GM19468 (cell line): ENCODE results near the gene TXNRD2.

Experiments used
- ATAC-seq: cut with Tn5 transposase; IDR thresholded peaks from one replicate; pipeline ENCODE4 v1.9.1; 2021; ENCODE audit warnings: mild to moderate bottlenecking, moderate library complexity, moderate number of reproducible peaks; ENCODE audit not compliant: unreplicated experiment; ENCODE audit errors: extremely low read depth

Gene TXNRD2

DNA sequence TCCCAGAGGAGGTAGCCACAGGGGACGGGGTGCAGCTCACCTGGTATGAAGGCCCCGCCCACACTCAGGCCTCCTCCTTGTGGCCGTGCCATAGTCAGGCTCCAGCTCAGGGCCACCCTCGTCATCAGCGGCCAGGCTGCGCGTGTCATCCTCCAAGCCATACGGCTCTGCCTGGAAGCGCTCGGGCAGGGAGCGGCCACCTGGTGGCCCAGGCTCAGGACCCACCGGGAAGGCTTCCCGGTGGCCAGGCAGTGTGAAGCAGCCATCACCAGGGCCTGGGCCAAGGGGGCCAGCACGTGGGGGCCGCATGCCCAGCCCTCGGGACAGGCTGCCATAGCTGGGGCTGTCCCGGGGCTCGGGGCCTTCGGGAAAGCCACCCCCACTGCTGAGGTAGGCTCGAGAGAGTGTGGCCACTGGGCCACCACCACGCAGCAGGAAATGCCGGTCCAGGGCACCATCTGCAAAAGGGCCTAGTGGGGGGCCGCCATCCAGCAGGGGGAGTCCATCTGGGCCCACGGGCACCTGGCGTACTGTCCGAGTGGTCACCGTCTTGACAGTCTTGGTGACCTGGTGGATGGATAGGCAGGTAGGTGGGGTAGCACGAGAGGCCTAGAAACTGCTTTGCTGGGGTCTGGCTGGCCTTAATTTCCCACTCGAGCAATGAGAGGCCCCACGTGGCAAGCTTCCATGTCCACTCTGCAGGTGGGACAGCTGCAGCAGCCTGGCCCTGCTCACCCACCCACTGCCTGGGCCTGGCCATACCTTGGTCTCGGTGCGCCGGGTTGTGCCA, 39.7 kb upstream of the TXNRD2 start:
- ATAC-seq: no peak

DNA sequence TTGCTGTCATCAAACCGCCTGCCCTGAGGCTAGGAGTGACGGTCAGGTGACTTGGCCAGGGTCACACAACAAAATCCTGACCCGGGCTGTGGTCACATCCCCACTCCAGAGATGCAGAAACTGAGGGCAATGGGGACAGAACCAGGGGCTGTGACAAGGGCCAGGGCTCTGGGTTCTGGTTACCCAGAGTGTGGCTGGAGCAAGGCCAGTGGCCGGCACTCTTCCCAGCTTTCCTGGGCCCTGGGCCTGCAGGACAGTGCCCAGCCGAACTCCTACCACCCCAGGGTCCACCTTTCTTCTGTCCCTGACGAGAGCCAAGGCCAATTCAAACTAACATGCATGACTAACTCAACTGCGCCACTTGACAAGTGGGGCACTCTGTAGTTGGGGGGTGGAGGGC, 39.1 kb upstream of the TXNRD2 start:
- no peak for ATAC-seq

DNA sequence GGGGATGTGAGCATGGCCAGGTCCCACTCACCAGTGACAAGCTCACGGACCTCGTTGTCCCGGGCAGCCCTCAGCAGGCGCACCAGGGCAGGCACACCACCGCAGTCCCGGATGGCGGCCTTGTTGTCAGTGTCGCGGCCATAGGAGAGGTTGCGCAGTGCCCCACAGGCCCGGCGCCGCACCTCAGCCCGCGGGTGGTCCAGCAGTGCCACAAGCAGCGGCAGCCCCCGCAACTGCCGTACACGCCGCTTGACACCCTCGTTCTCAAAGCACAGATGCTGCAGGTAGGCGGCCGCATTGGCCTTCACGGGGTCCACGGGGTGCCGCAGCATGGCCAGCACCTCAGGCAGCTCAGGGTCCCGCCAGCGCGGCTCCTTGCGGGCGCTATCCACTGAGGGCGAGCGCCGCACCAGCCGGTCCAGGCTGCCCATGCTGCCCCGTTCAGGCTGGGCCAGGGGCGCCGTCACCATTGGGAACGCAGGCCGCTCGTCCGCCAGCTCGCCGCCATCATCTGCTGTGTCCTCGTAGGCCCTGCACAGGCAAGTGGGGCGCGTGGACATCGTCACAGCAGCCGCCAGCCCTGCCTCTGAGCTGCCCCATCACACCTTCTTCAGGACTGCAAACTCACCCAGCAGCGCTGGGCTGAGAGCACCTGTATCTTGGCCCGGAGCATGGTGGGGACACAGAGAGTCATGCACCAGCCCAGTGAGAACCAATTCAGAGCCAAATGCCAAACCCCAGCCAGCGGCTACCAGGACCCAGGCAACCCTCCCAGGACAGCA, 38.3 kb upstream of the TXNRD2 start:
- ATAC-seq: no peak

DNA sequence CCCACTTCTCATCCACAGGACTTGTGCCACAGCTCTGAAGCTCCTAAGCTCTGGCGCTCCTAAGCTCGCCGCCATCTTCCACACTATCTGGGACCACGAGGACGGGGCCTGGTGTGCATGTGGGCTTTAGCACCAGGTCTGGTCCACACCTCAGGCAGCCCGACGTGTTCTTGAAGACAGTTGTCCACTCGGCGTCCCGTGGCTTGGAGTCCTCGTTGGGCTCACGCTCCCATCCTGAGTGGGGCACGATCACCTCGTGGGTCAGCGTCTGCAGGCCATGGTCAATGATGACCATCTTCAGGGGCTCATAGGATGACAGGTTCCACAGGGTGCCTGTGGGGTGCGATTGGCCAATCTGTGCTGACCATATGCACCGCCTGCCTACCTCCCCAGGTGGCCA, 37.1 kb upstream of the TXNRD2 start:
- ATAC-seq: no peak

DNA sequence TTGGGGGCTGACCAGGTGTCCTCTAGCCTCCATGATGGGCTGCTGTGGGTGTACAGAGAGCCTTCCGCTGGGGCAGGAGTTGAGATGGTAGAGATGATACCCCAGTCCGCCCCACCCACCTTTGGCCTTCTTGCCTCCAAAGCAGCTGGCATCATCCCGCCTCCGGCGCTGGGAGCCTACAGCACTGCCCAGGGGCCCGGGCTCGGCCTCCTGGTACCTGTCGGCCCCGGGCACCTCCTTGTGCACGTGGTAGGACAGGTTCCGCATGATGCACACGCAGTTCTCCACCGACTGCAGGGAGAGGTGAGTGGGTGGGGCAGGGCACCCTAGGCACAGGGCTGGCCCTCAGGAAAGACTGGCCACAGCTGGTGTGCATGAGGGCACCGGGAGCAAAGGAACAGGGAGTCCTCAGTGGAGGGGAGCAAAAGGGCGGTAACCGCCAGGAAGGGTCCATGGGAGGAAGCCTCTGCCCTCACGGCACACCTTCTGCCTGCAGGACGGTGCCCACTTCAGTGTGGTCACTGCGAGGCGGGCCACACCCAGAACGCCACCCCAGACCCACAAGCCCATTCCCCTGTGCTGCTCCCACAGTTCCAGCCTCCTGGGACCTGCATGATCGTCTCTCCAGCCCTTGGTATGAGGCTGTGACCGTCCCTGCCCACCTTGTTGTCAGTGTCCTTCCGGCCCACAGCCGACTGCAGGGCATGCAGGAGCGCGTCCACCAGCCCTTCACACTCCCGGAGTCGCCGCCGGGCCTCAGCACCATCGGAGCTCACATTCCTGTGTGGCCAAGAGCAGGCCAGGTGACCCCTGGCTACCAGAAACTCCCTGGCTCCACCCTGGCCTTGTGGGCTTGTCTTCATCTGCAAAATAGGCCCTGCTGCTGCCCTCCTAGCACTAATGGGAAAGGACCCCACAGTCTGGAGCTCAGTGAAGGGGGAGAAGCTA, 36.0 kb upstream of the TXNRD2 start:
- ATAC-seq: no peak

DNA sequence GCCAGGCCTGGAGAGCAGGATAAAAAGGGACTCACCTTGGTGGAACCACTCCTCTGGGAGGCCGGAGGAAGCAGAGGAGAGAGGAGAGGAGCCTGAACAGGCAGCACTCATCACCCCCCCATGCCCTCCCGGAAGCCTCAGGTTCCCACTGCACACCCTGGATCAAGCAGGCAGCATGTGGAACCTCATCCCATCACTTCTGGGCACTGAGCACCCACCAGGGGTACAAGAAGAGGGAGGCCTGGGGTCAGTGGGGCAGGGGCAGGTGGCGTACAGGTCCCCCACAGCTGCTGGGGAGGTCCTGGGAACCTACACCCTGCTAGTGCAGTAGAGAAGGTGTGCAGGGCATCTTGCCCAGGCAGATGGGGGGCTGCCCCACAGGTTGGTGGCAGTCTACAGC, 35.1 kb upstream of the TXNRD2 start:
- no peak for ATAC-seq

DNA sequence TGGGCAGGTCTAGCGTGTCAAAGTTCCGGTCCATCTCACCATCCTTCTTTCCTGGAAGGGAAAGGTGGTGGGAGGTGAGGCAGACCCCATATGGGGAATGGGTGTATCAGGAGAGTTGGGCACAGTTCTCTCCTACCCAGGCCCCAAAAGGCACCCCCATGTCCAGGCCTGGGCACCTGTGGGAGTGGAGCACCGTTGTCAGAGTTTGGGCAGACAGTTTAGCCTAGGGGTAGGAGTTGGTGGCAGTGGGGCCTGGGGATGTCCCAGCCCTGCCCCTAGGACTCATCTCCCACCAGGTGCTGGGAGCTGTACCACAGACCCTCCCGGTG, 34.1 kb upstream of the TXNRD2 start:
- no peak for ATAC-seq

DNA sequence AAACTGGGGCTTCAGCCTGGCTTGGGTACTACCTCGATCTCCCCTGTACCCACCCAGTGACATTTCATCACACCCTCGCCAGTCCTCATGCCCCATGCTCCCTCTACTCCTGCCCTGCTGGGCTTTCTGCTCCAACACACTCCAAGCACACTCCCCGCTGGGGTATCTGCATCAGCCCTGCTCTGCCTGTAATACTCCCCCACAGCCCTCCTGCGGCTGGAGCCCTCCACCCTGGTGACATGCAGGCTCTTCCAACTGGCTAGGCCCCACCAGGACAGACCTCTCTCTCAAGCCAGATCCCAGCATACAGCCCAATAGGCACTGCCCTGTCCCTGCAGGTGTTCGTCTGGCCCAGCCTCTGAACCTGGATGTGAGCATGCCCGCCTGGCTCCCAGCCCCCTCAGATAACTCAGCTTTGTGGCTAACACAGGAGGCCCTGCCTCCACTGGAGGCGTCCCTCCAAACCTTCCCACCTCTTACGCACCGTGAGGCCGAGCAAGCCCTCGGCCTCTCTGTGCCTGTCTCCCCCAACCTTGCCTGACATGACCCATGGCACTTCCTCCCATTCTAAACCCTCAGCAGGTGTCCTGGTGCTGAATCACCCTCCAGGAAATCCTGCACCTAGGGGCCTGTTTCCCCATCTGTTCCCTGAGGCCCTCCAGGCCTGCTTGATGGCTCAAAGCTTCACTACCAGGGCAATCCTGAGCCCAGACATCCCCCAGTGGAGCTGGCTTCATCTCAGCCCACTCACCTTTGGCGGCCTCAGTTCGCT, 33.5 kb upstream of the TXNRD2 start:
- no peak for ATAC-seq

DNA sequence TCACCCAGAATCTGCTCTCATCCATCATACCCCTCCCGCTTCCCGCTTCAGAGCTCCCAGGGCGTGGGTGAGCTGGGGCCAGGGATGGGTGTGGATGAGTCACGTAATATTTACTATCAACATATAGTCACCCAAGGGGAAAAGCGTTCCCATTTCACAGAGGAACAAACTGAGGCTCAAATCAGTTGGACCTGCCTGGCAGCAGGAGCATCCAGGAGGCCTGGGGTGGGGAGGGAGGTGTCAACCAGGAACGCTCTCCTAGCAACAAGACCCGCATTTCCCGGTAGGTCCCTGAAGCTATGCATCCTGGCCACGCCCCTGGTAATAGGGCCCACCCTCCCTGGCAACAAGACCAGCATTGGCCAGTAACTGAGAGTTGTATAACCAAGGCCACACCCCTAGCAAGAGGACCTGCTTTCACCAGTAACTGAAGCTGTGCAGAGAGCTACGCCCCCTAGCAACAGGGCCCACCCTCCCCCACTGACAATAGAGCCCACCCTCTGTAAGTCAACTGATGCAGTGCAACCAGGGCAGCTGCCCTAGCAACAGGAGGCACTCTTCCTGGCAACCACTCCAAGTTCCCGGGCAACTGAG, 32.7 kb upstream of the TXNRD2 start:
- no peak for ATAC-seq

DNA sequence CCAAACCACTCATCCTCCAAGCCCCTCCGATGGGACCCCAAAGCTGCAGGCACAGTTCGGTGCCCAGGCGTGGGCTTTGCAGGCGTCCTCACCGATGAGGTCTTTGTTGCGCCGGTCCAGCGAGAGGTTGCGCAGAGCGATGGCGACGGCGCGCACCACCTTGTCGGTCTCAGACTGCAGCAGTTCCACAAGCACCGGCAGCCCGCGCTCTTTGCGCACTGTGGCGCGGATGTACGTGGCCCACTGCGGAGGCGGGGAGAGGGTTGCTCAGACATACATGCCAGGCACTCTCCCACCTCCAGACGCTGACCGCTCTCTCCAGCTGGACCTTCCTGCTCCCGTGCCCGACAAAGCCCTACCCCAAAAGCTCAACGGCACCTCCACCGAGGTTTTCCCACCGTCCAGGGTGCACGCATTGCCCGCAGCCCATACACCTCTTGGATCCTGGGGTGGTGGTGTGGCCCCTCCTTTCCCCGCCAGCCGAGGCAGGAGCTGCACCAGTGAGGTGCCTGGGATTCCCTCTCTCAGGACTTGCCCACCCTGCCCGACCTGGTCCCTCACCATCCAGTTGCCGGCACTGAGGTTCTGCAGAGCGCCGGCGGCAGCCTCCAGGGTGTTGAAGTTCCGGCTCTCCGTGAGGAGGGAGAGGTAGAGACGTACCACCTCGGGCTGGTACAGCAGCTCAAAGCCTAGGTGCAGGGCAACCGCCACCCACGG, 32.1 kb upstream of the TXNRD2 start:
- no peak for ATAC-seq

DNA sequence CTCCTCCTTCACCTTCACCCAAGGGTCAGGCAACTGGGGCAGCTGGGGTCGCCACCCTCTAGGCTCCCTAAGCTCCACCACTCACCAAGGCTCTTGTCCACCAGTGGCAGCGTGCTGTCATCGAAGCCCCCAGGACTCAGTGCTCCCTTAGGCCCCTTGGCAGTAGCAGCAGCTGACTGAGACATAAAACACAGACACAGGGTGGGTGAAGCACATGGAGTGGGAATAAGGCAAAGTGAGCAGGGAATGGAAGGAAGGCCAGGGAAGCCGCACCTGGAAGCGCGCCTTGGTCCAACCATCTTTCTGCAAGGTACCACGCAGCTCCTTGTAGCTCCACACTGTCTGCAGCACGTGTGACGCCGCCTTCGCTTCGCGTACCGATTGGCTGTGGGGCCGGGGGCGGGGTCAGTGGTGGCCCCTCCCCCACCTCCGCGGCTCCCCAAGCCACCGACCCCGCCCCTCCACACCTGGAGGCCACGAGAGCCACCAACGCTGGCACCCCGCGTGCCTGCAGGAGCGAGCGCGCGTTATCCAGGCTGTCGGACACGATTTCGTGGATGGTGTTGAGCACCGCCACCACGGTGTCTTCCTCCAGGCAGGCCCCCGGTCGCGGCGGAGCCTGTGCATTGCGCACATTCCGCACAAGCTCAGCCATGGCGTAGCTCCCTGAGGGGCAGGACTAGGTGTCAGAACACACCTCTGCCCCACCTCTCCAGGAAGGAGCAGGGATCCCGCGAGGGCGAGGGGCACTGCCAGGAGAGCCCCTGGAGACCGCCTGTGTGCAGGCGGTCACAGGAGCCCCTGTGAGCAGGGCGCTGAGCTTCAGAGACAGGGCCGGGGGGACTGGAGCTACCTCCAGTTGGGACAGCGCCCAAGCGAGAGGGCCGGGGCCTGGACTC, 31.3 kb upstream of the TXNRD2 start:
- no peak for ATAC-seq

DNA sequence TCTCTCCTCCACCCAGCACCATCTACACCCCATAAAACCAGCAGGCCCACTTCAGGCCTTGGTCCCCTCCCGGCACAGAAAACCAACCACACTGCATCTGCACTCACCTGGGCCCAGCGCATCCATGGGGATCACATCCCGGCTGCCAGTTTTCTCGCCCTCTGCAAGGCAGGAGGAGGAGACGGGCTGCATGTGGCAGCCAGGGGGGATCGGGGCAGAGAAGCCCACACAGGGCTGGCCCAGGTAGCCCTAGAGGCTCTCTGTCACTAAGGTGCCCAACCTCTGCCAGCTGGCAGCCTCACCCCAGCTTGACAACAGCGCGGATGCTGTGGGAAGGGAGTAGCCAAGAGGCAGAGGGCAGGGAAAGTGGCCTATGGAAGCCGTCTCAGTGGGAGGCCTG, 30.6 kb upstream of the TXNRD2 start:
- no peak for ATAC-seq

DNA sequence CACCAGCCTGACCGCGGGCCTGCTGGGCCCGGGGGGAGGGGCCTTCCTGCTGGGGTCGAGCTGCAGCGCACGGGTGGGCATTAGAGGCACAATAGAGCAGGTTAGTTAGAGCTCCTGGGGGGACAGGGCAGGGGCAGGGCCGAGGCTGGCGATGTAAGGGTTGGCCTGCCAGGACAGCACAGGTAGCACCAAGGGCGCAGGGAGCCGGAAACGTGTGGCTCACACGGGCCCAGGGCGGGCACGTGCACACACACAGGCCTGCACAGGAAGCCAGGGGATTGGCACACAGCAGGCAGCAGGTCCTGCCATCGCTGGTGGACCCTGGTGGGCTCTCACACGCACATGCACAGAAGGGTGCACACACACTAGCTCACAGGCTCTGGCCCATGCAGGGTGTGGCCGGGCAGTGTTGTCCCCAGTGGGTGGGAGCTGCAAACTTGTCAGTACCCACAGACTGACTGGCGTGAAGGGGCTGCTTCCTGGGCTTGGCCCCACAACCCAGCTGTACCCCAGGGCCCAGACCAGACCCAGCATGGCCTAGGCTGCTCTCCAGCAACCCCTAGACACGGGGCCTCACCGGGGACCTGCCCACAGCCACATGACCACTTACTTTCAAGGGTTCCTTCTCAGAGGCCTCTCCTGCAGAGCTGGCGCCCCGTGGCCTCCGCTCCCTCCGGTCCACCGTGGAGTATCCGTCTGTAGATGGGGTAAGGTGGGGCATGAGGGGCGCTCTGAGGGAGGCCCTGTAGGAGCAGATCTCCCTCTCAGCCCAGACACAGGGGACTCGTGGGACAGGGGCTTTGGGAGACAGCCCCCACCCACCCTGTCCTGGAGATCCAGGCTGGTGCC, 29.9 kb upstream of the TXNRD2 start:
- no peak for ATAC-seq

DNA sequence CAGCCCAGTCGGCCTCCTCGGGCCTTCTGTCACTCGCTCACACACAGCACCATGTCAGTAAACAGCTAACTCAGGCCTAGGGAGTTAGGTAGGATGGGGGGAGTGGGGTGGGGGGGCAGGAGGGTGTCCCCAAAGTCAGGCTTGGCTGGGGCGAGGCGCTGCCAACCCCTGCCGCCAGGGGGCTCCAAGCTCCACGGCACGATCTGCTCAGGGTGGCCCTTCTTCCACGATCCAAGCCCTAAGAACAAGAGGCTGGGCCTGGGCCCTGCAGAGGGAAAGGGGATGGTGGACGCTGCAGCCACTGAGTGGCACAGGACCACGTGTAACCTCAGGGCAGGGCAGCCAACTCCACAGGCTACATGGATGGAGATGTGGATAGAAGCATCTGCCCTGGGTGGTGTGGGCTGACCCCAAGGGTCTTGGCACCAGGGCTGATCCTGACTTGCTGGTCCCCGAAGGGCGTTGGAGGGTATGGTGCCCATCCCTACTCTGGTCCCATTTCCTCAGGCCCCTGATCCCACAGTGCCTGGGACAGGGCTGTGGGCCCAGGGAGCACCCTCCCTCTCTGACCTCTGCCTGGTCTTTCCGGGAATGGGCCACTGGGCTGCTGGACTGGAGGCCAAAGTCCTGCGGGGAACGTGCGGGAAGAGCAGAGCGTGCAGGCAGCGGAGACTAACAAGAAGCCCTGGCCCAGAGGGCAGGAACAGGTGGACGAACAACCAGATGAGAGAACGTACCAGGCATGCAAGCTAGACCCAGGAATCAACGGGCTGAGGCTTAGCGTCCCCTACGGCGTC, 29.1 kb upstream of the TXNRD2 start:
- ATAC-seq: no peak

DNA sequence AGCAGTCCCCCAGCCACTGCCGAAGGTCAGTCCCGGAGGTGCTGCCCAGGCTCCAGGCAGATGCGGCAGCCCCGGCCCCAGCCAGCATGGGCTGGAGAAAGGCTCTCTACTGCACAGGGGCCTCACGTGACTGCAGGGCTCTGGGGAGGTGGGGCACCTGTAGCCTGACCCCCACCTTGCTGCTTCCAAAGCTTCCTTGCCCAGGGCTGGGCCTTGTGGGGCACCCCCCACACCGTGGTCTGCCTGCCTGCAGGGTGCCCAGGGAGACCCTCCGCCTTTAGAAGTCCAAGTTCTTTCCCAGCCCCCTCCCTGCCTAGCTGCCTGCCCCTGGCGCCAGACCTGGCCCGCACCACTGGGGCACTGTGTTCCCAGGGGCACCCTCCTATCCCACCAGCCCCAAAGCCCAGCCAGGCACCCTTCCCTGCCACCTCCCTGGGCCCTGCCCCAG, 28.4 kb upstream of the TXNRD2 start:
- no peak for ATAC-seq
